ENCODE results near the gene PLBD2. TPM values are rescaled to one million over a fixed set of nuclear protein-coding genes. Genes with fewer than 3 reads are reported as not detected.

The PLBD2 gene
- total RNA-seq, 1 donor from 2014 or later, result 6.8 TPM

GRCh38 chr12:113395119-113395518 lies 36.7 kb downstream of the PLBD2 start:
- DNase-seq (ENCODE audit: low read depth) (no peak), FAIRE-seq (peak; percentile 64)
- no peak overlapping the region for H3K4me3 ChIP-seq (ENCODE audit: low read depth, low read length)
- TF ChIP-seq CTCF (IDR thresholded peaks at IDR 0.05; ENCODE audit: insufficient read depth, low read length, severe bottlenecking), result no peak
- H3K36me3 ChIP-seq (ENCODE audit: control insufficient read depth, insufficient read depth, low read length), result no peaks in the 10 kb centered on the region
- H3K27me3 ChIP-seq (ENCODE audit: control insufficient read depth, insufficient read depth, low read length), result no peaks in the 10 kb centered on the region

- TF ChIP-seq CTCF (IDR thresholded peaks at IDR 0.05; ENCODE audit: insufficient read depth, low read length, severe bottlenecking), result no peak
- Histone ChIP-seq H3K4me3 (ENCODE audit: low read depth, low read length) (no peak overlapping the region), H3K36me3 (ENCODE audit: control insufficient read depth, insufficient read depth, low read length) (no peaks in the 10 kb centered on the region), H3K27me3 (ENCODE audit: control insufficient read depth, insufficient read depth, low read length) (no peaks in the 10 kb centered on the region)
- FAIRE-seq, result no peak
- no peak for DNase-seq (ENCODE audit: low read depth)
Observed at GRCh38 chr12:113396200-113396599, 37.8 kb downstream of the PLBD2 start.

- H3K27me3 ChIP-seq (ENCODE audit: control insufficient read depth, insufficient read depth, low read length), result no peaks in the 10 kb centered on the region
Observed at GRCh38 chr12:113396828-113397496, 38.6 kb downstream of the PLBD2 start.

GRCh38 chr12:113397497-113398197 lies 39.3 kb downstream of the PLBD2 start:
- DNase-seq (ENCODE audit: low read depth) (no peak), FAIRE-seq (no peak)

More at GRCh38 chr12:113396828-113397496, 38.6 kb downstream of the PLBD2 start:
- TF ChIP-seq CTCF (IDR thresholded peaks at IDR 0.05; ENCODE audit: insufficient read depth, low read length, severe bottlenecking), result no peak
- no peak for FAIRE-seq
- no peak for DNase-seq (ENCODE audit: low read depth)
- Histone ChIP-seq H3K36me3 (ENCODE audit: control insufficient read depth, insufficient read depth, low read length) (no peaks in the 10 kb centered on the region), H3K4me3 (ENCODE audit: low read depth, low read length) (no peak overlapping the region)

GRCh38 chr12:113398346-113399290 lies 40.2 kb downstream of the PLBD2 start:
- H3K4me3 ChIP-seq (ENCODE audit: low read depth, low read length), result no peak overlapping the region
- no peaks in the 10 kb centered on the region for H3K36me3 ChIP-seq (ENCODE audit: control insufficient read depth, insufficient read depth, low read length)
- DNase-seq (ENCODE audit: low read depth) (no peak), FAIRE-seq (no peak)
- no peak for TF ChIP-seq CTCF (IDR thresholded peaks at IDR 0.05; ENCODE audit: insufficient read depth, low read length, severe bottlenecking)
- no peaks in the 10 kb centered on the region for H3K27me3 ChIP-seq (ENCODE audit: control insufficient read depth, insufficient read depth, low read length)

More at GRCh38 chr12:113397497-113398197, 39.3 kb downstream of the PLBD2 start:
- H3K36me3 ChIP-seq (ENCODE audit: control insufficient read depth, insufficient read depth, low read length), result no peaks in the 10 kb centered on the region
- no peaks in the 10 kb centered on the region for H3K27me3 ChIP-seq (ENCODE audit: control insufficient read depth, insufficient read depth, low read length)
- H3K4me3 ChIP-seq (ENCODE audit: low read depth, low read length), result no peak overlapping the region
- no peak for TF ChIP-seq CTCF (IDR thresholded peaks at IDR 0.05; ENCODE audit: insufficient read depth, low read length, severe bottlenecking)

All from bronchial epithelial cell (primary cell).